SU-DHL-6 (cell line): Measurements from ENCODE around the gene ZNF330.

ENCODE experiments used
- CTCF ChIP-seq: fragments of 200-600 bp; sonication (generic); IDR thresholded peaks from one replicate; pipeline ENCODE4 v1.5.1; 2017; ENCODE audit warnings: antibody characterized with exemption, mild to moderate bottlenecking, low read length, moderate library complexity; ENCODE audit not compliant: insufficient read depth, poor library complexity, severe bottlenecking
- EZH2phosphoT487 ChIP-seq: fragments of 200-600 bp; sonication (generic), shearing (Covaris generic); conservative IDR thresholded peaks from 2 replicates; pipeline ENCODE4 v1.6.1; 2018; ENCODE audit warnings: mild to moderate bottlenecking, antibody characterized with exemption, low read length, moderate library complexity, mixed read lengths

GRCh38 chr4:141254326-141254725 lies 33.6 kb downstream of the ZNF330 start:
- TF ChIP-seq CTCF (no peak), EZH2phosphoT487 (no peak)
